ENCODE results near the gene KANK3. TPM values are rescaled to one million over a fixed set of nuclear protein-coding genes. Genes with fewer than 3 reads are reported as not detected.

KANK3 gene
- total RNA-seq, 1 experiment from 2014 or later, result 7.7 TPM

DNA sequence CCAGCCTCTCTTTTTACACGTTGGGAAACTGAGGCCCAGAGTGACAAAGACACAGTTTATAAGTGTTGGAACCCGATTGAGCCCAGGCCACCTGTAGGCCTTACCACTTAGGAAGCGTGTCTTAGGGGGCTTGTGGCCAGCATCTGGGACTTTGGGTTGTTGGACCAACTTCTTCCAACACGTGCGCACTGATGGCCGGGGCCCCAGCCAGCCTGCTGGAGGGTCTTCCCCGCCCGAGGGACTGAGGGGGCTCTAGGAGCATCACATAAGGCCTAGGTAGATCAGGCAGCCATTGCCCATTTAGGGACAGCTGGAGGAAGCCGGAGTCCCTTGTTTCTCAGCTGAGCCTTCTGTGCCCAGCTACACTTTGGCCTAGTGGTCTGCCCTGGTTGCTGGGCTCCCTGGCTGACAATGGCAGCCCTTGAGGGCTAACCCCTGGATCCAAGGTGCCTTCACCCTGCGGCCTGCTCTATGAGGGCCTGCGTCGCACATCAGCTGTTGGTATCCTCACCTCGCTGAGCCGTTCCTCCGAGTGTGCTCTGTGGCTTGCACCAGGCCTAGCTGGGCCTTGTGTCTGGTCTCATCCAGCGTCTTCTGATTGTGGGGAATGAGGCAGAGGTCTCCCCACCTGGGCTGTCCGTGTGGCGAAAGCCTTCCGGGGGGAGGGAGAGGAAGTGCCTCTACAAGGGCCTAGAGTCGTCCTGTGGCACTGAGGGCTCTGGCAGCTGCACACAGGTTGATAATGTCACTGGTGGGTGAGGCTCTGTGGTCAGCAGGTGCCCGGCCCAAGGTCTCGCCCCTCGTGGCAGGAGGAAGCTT, 48.3 kb upstream of the KANK3 start:
- peak overlapping the region; percentile 30 for H3K9ac ChIP-seq (ENCODE audit: extremely low read depth, insufficient read length, low read length)
- 0 out of 7 replicates have a peak overlapping the region, but pooled peaks of 1 of the 3 experiments have one; percentile 40 for H3K27ac Mint-ChIP-seq
- peaks cover 14% of the 10 kb centered on the region; the same call in 1 of the 2 replicates for H3K79me2 ChIP-seq (ENCODE audit: insufficient read depth, low read length)

More for the DNA sequence above, 48.3 kb upstream of the KANK3 start:
- TF ChIP-seq, protein P1, sequence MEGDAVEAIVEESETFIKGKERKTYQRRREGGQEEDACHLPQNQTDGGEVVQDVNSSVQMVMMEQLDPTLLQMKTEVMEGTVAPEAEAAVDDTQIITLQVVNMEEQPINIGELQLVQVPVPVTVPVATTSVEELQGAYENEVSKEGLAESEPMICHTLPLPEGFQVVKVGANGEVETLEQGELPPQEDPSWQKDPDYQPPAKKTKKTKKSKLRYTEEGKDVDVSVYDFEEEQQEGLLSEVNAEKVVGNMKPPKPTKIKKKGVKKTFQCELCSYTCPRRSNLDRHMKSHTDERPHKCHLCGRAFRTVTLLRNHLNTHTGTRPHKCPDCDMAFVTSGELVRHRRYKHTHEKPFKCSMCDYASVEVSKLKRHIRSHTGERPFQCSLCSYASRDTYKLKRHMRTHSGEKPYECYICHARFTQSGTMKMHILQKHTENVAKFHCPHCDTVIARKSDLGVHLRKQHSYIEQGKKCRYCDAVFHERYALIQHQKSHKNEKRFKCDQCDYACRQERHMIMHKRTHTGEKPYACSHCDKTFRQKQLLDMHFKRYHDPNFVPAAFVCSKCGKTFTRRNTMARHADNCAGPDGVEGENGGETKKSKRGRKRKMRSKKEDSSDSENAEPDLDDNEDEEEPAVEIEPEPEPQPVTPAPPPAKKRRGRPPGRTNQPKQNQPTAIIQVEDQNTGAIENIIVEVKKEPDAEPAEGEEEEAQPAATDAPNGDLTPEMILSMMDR (conservative IDR thresholded peaks at IDR 0.05), result no peak
- no peaks in the 10 kb centered on the region for H3K4me1 ChIP-seq (ENCODE audit: insufficient read depth, low read length)
- no peak overlapping the region for H2BK12ac ChIP-seq (ENCODE audit: insufficient read length, low read depth, low read length)
- no peaks in the 10 kb centered on the region for H3K79me1 ChIP-seq (ENCODE audit: insufficient read depth, low read depth, low read length, poor library complexity, severe bottlenecking)
- no peak overlapping the region for H3K18ac ChIP-seq (ENCODE audit: insufficient read length, low read depth, low read length)
- no peak overlapping the region for H4K8ac ChIP-seq (replicated peaks; ENCODE audit: insufficient read length, low read depth, low read length)
- H3K36me3 Mint-ChIP-seq (ENCODE audit: insufficient read depth in 1 of 3, low read depth in 3 of 3), result peaks cover 10 to 12% (median 11%) of the 10 kb centered on the region in 3 experiments; a peak in 6 of 7 replicates
- no peak overlapping the region for H2BK20ac ChIP-seq (ENCODE audit: low read depth, low read length, poor library complexity, severe bottlenecking)
- no peak overlapping the region for H3K14ac ChIP-seq (ENCODE audit: insufficient read depth, low read length)
- H3K27me3 ChIP-seq (ENCODE audit: insufficient read depth, low read length), result no peaks in the 10 kb centered on the region
- no peaks in the 10 kb centered on the region for H3K9me3 ChIP-seq (ENCODE audit: control insufficient read depth, low read depth, low read length)
- H3K4me1 Mint-ChIP-seq, result peaks cover 3 to 12% of the 10 kb centered on the region in 2 experiments; a peak in 3 of 4 replicates
- no peaks in the 10 kb centered on the region for H4K20me1 ChIP-seq (ENCODE audit: control insufficient read depth, insufficient read depth, insufficient read length)
- peaks cover 6% of the 10 kb centered on the region in 2 experiments; a peak in 4 of 5 replicates for H3K9me3 Mint-ChIP-seq
- H2BK15ac ChIP-seq (ENCODE audit: low read depth, low read length), result no peak overlapping the region
- no peak overlapping the region for H2BK120ac ChIP-seq (ENCODE audit: low read depth, low read length, poor library complexity, severe bottlenecking)
- no peak overlapping the region for H4K5ac ChIP-seq (ENCODE audit: insufficient read length, low read depth, low read length)
- no peak overlapping the region for H2BK5ac ChIP-seq (ENCODE audit: insufficient read length, low read length)
- H3K27me3 Mint-ChIP-seq (ENCODE audit: low read depth), result no peaks in the 10 kb centered on the region
- H3K4me2 ChIP-seq (ENCODE audit: insufficient read depth, insufficient read length, low read length), result peak overlapping the region; percentile 60
- H3K27ac ChIP-seq (ENCODE audit: insufficient read length, low read depth, low read length), result no peak overlapping the region
- H3K23me2 ChIP-seq (ENCODE audit: insufficient read length, low read depth, low read length, poor library complexity, severe bottlenecking), result no peaks in the 10 kb centered on the region
- DNase-seq, result peak; percentile 29
- no peak overlapping the region for H2AK5ac ChIP-seq (ENCODE audit: insufficient read length, low read length)
- H2AFZ ChIP-seq (ENCODE audit: low read length), result no peak overlapping the region
- no peak overlapping the region for H3K23ac ChIP-seq (ENCODE audit: insufficient read length, low read depth, low read length)
- no peak overlapping the region for H3K4ac ChIP-seq (ENCODE audit: low read depth, low read length)
- H3K4me3 Mint-ChIP-seq, result peak overlapping the region; percentile 77 to 88
- H4K91ac ChIP-seq (ENCODE audit: insufficient read length, low read depth, low read length), result no peak overlapping the region
- H3T11ph ChIP-seq (ENCODE audit: low read length), result no peak overlapping the region
- WGBS (ENCODE audit: extremely low coverage, insufficient read length, low lambda C conversion rate), result no CpG with 5 or more reads among the region's 23 CpGs
- H3K56ac ChIP-seq (ENCODE audit: insufficient read length, low read depth, low read length), result no peak overlapping the region
